DMS114 treated with DMSO at 0.1 percent for 48 hours (cell line): ENCODE results near the gene PRKCH.

ENCODE experiments used
- DNase-seq: peaks from one replicate; lab custom pipeline; 2025; ENCODE audit not compliant: unreplicated experiment; lab: John Stamatoyannopoulos, UW

Gene PRKCH

GRCh38 chr14:61510736-61511557, 189.6 kb downstream of the PRKCH start:
- no peak for DNase-seq

DNA sequence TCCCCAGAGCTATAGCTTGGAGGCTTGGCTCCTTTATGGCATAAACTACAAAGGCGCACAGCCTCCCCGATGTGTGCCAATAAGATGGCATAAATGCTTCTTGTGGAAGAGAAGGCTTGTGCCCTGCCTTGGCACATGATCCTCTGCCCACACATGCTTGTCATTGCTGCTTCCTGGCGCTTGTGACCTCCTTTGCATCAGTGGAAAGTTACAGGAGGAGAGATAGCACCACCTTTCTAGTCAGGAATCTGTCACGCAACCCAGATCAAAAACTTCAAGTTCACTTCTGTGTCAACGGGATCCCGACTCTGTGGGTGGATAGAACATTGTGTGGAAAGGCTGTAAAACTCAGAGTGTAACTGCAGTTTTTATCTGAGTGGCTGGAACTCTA, 190.2 kb downstream of the PRKCH start:
- no peak for DNase-seq

GRCh38 chr14:61512026-61512834, 190.9 kb downstream of the PRKCH start:
- no peak for DNase-seq

DNA sequence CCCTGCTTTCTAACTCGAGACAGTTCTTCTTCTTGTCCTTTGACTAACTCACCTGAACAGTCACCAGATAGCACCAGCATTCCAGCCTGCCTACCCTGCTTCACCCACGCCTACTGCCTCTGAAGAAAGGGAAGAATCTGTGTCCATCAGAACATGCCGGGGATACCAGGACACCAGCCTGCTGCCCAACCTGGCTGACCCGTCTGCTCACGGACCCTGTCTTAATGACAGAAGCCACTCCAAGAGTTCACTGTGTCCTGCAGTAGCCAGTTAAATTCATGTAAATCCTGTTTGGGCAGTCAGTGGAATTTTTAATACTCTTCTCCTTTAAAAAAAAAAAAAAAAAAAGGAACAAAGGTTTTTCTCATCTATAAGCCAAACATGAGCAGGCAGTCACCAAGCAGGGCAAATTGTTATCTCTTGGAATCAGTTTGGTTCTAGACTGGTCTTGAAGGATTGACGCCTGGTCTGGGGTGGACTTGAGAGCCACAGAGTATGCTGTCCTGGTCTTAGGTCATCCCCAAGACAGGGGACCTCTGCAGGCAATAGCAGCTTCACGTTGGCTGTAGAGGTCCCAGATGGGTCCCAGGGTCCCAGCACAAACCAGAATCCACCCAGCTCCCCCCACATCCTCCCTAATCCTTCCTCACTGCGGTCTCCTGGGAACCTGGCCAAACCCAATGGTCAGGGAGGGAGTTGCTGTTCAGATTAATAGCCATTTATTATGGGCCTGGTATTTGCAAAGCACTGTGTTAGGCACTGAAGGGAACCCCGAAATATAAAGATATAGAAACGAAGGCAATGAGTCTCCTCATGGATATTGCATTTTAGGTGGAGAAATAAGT, 192.8 kb downstream of the PRKCH start:
- no peak for DNase-seq

GRCh38 chr14:61514927-61515326, 193.5 kb downstream of the PRKCH start:
- no peak for DNase-seq

GRCh38 chr14:61515436-61516117, 194.2 kb downstream of the PRKCH start:
- DNase-seq, result no peak

GRCh38 chr14:61516118-61516743, 194.9 kb downstream of the PRKCH start:
- no peak for DNase-seq

- no peak for DNase-seq
Observed at GRCh38 chr14:61516964-61517653, 195.7 kb downstream of the PRKCH start.

DNA sequence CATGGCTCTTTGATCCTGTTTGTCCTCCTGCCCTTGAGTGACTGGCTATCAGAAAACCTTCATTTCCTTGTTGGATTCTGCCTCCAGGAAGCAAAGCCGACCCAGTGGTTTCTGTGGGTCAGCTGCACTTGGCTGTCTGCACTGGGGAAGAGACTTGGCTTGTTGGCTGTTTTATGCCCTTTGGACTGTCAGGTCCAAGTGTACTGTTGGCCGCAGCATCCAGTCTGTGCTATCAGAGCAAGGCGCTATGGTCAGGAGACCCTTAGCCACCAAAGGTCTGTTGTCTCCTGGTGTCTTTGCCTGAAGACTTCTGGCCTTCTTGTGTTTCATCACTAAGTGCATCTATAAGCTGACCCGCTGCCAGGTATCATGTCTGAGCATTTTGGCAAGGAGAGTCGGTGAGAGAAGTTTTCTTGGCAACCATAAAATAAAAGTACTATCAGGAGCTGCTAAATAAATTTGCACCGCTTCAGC, 196.6 kb downstream of the PRKCH start:
- no peak for DNase-seq

GRCh38 chr14:61518403-61518802, 197.0 kb downstream of the PRKCH start:
- DNase-seq, result no peak

DNA sequence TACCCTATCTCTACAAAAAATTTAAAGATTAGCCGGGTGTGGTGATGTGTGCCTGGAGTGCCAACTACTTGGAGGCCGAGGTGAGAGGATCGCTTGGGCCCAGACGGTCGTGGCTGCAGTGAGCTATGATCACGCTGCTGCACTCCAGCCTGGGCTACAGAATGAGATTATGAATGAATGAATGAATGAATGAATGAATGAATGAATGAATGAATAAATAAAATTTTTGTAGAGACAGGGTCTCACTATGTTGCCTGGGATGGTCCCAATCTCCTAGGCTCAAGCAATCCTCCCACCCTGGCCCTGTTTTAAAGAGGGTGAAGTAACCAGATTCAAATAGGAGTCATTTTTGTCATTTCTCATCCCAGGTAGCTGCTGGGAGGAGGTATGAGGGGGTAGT, 197.7 kb downstream of the PRKCH start:
- no peak for DNase-seq

DNA sequence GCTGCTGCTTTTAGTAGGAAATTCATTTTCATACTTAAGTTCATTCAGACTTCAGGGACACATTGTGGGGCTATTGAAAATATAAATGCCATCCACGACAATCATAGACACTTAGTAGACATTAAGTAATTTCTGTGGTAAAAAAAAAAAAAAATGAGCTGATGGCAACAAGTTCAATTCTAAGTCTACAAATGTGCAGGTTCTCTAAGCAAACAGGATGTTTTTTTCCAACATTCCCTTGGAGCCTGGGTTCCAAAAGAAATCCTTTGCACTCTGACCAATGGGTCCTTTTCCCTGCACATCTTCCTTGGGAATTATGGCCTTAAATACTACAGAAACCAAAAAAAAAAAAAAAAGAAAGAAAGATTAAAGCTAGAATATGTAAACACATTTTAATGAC, 198.4 kb downstream of the PRKCH start:
- DNase-seq, result no peak

- DNase-seq, result no peak
Observed at GRCh38 chr14:61520576-61520975, 199.2 kb downstream of the PRKCH start.

DNA sequence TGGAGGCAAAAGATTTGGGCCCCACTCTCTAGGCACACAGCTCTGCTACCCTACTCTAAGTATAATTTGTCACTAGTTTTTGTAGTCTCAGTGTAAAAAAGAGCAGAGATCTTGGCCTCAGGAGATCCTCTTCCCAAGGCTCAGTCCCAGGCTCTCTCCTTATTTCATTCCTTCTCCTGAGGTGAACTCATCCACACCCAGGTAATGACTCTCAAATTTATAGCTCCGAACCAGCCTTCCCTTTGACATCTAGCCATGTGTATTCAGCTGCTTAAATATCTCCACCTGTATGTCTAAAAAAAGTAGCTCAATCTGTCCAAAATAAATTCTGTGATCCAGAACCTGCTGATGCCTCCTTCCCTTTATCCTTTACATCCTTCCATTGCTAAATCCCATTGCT, 200.4 kb downstream of the PRKCH start:
- DNase-seq, result no peak

DNA sequence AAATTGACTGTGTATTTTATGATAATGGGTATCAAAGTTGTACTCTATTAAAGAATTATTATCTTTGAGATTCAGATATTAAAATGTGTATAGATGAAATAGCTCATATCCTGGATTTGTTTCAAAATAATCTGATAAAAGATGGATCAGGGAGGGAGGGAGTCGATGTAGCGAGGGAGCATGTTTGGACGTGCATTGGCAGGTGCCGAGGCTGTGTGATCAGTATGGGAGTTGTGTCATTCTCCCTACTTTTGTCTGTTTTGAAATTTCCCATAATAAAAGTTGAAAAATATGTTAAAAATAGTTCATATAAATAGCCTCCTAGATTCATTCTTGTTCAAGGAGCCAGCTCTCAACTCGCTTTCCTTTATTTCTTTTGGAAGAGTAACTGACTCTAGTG, 202.4 kb downstream of the PRKCH start:
- DNase-seq, result no peak

DNA sequence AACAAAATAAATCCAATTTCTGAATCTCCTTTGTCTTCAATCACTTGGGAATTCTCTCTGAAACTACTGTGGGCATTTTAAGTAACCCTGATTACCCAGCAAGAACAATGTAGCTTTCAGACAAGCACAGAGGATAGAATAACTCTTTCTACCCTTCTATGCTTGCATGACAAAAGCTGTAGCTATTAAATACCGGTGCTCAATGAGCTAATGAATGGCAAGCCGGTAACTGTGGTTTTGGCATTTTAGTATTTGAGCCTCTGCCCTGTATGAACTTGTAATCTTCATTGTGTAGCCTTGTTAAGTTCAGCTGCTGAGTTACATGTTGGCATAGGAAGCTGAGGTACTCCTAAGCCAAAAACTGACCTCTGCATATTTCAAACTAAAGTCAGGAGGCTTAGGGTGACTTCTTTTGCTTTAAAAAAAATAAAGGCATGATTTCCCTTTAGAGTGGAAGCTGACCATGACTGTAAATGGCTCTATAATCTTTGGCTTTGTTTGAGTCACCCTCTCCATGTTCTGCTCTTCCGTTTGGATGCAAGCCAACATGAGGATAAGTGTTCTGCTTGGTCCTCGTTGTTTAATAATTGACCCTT, 202.9 kb downstream of the PRKCH start:
- DNase-seq, result no peak

DNA sequence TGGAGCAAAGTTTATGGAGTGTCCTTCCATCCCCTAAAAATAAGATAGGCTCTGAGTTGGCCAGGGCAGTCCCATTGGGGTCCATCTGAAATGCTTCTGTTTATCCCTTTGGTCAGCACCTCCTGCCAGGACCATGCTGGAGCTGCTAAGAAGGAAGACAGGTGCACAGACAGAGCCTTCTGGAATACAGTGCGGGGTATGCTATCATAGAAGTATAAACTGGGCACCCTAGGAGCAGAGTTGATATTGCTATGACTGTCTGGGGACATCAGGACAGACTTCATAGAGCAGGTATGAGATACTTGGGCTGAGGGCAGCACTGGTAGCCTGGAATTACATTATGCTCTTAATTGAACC, 203.5 kb downstream of the PRKCH start:
- DNase-seq, result no peak

DNA sequence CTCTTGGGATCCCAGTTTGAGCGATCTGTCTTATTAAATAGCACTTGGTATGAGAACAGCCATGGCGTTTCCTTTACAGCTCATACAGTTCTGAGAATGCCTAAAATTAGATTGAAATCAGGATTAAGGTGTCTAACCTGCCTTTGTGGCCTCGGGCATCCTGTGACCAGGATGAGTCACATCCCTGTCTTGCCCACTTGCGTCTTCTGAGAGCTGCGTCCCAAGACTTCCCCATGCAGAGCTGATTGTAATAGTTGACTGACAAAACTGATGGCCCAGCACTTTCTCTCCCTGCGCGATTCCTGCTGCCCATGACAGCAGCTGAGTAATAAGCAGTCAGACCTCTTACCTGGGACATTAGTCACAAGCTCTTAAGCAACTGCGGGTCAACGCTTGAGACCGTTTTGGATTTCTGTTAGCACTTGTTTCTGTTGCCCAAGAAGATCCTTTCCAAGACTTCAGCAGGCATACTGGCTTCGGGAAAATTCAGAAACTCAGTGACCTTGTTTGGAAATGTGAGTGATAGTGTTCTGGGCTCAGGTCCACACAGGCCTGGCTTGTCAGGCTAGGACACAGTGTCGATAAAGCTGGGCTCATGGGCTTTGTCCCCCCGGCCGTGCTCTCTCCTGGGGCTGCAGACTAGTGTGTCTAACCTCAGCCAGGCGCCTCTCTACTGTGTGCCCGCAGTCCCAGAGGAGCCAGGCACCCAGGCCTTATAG, 204.1 kb downstream of the PRKCH start:
- no peak for DNase-seq
